WERI-Rb-1 (cell line): ENCODE data around the gene GBX1.

Experiments used
- DNase-seq: peaks from one replicate; pipeline ENCODE4 v3.0.0-alpha.2; 2020
- H3K27ac ChIP-seq: fragments of 250-450 bp; sonication (Bioruptor Pico); 2 replicates; pipeline ENCODE4 v1.5.1; 2020; ENCODE audit warnings: mild to moderate bottlenecking, moderate library complexity
- H3K27me3 ChIP-seq: fragments of 250-450 bp; sonication (Bioruptor Pico); 2 replicates; pipeline ENCODE4 v1.5.1; 2021; ENCODE audit warnings: mild to moderate bottlenecking, low read depth, moderate library complexity; ENCODE audit not compliant: insufficient read depth, severe bottlenecking
- H3K36me3 ChIP-seq: fragments of 250-450 bp; sonication (Bioruptor Pico); 2 replicates; pipeline ENCODE4 v1.5.1; 2020; ENCODE audit warnings: mild to moderate bottlenecking, moderate library complexity
- H3K4me3 ChIP-seq: 2 replicates; pipeline ENCODE4 v1.5.1; 2011; ENCODE audit warnings: low read depth, mild to moderate bottlenecking, control low read depth, low read length
- H3K9me3 ChIP-seq: fragments of 250-450 bp; sonication (Bioruptor Pico); 2 replicates; pipeline ENCODE4 v1.5.1; 2021; ENCODE audit warnings: mild to moderate bottlenecking, moderate library complexity; ENCODE audit not compliant: severe bottlenecking
- CTCF ChIP-seq: IDR thresholded peaks from 2 replicates; pipeline ENCODE4 v1.5.1; 2011; ENCODE audit warnings: low read depth, mild to moderate bottlenecking, control low read depth, inconsistent platforms, low read length

Gene GBX1

GRCh38 chr7:151174246-151175046 is 7.0 kb upstream of the GBX1 start:
- no peak for TF ChIP-seq CTCF
- H3K27ac ChIP-seq: no peak overlapping the region
- H3K4me3 ChIP-seq: no peak overlapping the region
- no peaks in the 10 kb centered on the region for H3K9me3 ChIP-seq
- DNase-seq: no peak
- H3K27me3 ChIP-seq: peaks cover 2% of the 10 kb centered on the region
- no peaks in the 10 kb centered on the region for H3K36me3 ChIP-seq

- Histone ChIP-seq H3K27me3 (peaks cover 10% of the 10 kb centered on the region), H3K27ac (no peak overlapping the region), H3K4me3 (no peak overlapping the region), H3K36me3 (no peaks in the 10 kb centered on the region), H3K9me3 (no peaks in the 10 kb centered on the region)
- no peak for TF ChIP-seq CTCF
- DNase-seq: no peak
These were observed 6.1 kb upstream of the GBX1 start for GRCh38 chr7:151173386-151174245.

GRCh38 chr7:151172273-151173141 is 5.0 kb upstream of the GBX1 start:
- TF ChIP-seq CTCF: peak; percentile 99
- peaks cover 17% of the 10 kb centered on the region for H3K27me3 ChIP-seq
- DNase-seq: peak; percentile 62

GRCh38 chr7:151168787-151169162 is 1.3 kb upstream of the GBX1 start:
- DNase-seq: no peak
- Histone ChIP-seq H3K9me3 (no peaks in the 10 kb centered on the region), H3K4me3 (no peak overlapping the region), H3K27me3 (peaks cover 42% of the 10 kb centered on the region), H3K36me3 (no peaks in the 10 kb centered on the region), H3K27ac (no peak overlapping the region)
- no peak for TF ChIP-seq CTCF

More at GRCh38 chr7:151172273-151173141, 5.0 kb upstream of the GBX1 start:
- Histone ChIP-seq H3K27ac (no peak overlapping the region), H3K36me3 (no peaks in the 10 kb centered on the region), H3K4me3 (no peak overlapping the region), H3K9me3 (no peaks in the 10 kb centered on the region)

GRCh38 chr7:151168003-151168786 is 701 bp upstream of the GBX1 start:
- no peak overlapping the region for H3K27ac ChIP-seq
- TF ChIP-seq CTCF: peak; percentile 88

More at GRCh38 chr7:151168003-151168786, 701 bp upstream of the GBX1 start:
- H3K36me3 ChIP-seq: no peaks in the 10 kb centered on the region
- peak; percentile 57 for DNase-seq
- peak overlapping the region; percentile 58 for H3K4me3 ChIP-seq
- peaks cover 42% of the 10 kb centered on the region for H3K27me3 ChIP-seq
- H3K9me3 ChIP-seq: no peaks in the 10 kb centered on the region
